COLO829 (cell line): ENCODE results near the gene SLC12A3.

ENCODE experiments used
- DNase-seq: peaks from one replicate; pipeline ENCODE4 v3.0.0; 2012; ENCODE audit warnings: low spot score

Gene SLC12A3

DNA sequence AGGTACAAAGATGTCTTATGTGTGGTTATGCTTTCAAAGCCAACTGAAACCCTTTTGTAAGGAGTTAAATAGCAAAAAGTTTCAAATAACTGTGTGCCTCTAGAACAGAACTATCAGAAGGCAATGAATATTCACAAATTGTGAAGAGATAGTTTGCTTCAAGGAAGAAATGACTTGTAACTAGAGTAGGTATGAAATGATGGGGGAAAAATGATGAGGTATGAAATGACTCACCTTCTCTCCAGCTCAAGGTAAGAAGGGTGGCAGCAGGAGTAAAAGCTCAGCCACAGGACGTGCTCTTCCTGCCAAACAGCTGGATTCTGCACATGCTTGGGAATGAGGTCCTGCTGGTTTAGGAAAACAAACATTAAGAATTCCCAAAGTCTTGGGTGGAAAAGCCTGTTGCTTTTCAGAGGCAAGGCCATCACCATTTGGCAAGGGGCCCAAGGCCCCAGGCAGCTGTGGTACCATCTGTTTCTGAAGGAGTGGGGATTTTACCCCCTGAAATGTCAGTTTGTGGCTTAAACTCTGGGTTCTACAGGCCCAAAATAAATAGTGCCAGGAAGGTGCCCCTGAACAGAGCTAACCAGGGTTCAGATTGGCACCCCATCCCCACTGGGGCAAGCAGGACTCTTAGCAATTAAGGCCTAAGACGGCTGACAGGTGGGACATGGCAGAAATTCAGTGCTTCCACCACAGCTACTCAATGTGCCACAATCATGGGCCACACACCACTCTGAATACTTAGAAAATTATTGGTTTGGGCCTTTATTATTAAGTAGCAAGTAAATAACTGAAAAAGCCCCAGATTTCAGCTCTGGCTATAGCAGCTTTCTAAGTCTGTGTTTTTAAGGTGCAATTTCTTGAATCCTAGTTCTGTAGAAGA, 80.2 kb downstream of the SLC12A3 start:
- no peak for DNase-seq

DNA sequence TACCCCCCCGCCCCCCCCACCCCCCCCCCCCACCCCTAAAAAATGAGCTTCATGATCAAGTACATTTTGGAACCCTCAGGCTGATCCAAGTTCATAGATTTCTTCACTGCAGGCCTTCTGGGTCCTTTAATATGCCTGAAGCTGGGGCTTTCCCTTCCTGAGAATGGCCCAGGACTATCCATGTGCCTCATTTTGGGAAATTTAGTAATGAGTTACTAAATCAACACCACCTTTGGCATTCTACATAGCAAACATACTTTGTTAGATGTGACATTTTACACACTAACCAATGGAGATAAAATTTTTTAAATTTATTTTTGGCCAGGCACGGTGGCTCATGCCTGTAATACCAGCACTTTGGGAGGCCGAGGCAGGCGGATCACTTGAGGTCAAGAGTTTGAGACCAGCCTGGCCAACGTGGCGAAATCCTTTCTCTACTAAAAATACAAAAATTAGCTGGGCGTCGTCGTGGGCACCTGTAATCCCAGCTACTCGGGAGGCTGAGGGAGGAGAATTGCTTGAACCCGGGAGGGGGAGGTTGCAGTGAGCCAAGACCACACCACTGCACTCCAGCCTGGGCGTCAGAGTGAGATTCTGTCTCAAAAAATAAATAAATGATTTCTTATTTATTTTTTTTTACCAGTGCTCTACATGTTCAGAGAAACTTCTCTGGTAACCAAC, 81.0 kb downstream of the SLC12A3 start:
- DNase-seq: no peak

DNA sequence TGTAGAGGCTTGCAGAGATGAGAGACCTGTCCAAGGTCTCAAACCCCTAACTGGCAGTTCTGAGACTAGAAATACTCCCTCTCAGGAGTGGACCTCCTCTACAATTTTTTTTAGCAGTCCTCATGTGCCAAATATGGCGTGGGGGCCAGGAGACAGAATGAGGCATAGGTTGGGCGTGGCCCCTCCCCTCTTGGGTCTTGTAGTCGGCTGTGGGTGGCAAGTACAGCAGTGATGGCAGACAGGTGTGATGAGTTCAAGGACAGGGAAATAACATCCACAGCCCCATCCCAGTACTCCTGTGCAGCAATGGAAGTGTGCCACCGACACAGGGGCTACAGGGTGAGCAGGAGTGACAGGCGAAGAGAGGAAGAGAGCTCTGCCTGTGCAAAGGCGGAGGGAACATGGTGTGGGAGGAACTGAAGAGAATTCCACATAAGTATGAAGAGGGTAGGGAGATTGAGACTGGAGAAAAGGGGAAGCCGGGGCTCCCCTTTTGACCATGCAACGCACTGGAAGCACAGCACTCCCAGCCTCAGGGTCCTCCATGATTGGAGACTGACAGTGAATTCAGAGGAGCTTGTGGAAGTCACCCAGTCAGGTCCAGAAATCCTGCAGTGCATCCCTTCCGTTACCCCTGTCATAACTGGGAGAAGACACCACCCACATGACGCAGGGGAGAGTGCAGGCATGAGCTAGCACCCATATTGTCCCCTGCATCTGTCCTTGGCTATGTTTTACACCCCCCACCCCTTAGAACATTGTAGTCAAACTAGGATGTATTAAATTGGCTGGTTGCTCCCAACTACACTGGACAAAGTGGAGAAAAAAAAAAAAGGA, 82.0 kb downstream of the SLC12A3 start:
- no peak for DNase-seq

DNA sequence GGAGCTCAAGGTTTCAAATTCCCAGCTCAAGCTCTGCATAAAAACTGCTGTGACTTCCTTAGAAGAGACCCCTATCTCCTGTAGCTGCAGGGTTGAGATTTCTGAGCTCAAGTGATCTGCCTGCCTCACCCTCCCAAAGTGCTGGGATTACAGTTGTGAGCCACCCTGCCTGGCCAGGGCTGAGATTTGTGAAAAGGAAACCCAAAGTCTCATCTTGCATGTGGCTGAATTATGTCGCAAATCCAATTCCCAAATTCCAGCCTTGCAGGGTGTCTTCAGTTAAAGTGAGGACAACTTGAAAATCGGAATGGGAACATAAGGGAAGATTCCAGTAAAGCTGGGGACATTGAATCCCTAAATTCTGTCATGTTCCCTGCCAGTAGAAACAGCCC, 82.6 kb downstream of the SLC12A3 start:
- no peak for DNase-seq

DNA sequence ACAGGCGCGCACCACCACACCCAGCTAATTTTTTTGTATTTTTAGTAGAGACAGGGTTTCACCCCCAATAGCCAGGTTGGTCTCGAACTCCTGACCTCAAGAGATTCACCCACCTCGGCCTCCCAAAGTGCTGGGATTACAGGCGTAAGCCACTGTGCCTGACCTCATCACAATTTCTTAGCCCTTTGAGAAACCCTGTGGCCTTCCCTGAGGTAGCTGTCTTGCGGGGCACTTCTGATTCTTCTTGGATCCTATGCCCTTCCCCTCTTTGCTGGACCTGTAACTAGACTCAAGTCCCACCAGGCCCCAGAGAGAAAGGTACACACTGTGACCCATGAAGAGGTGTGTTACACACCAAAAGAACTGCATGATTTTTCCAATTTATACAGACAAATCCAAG, 83.2 kb downstream of the SLC12A3 start:
- DNase-seq: no peak

DNA sequence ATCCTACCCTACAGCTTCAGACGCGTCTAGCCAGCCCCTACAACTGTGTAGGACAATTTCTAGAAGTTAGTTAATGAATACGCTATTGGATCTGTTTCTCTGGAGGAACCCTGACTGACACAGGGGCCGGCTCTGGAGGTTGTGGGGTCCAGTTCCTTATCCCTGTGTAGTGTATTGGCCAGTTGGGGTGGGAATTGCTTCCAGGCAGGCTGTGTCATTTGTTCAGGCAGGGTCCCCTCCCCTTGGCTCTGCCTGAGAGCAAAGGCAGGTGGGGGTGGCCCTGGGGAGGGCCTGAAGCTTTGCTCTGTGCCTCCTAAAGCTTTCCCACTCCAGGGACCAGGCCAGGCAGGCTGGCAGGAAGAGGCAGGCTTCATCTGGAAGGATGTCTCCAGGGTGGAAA, 85.0 kb downstream of the SLC12A3 start:
- DNase-seq: no peak

DNA sequence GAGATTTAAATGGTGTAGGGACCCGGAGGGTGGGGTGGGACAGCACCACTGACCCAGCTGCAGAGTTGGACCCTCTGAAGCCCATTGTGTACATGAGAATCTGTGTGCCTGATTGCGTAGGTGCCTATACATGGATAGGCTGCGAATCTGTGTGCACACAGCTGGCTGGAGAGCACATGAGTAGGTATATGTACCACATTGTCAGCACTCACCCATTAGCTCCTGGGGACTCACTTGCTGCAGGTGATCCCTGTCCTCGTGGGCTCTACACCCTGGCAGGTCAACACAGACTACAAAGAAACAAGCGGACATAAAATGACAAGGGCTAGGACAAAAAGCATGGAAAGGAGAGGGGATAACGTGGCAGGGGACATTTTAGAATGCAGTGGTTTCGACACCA, 85.4 kb downstream of the SLC12A3 start:
- no peak for DNase-seq

DNA sequence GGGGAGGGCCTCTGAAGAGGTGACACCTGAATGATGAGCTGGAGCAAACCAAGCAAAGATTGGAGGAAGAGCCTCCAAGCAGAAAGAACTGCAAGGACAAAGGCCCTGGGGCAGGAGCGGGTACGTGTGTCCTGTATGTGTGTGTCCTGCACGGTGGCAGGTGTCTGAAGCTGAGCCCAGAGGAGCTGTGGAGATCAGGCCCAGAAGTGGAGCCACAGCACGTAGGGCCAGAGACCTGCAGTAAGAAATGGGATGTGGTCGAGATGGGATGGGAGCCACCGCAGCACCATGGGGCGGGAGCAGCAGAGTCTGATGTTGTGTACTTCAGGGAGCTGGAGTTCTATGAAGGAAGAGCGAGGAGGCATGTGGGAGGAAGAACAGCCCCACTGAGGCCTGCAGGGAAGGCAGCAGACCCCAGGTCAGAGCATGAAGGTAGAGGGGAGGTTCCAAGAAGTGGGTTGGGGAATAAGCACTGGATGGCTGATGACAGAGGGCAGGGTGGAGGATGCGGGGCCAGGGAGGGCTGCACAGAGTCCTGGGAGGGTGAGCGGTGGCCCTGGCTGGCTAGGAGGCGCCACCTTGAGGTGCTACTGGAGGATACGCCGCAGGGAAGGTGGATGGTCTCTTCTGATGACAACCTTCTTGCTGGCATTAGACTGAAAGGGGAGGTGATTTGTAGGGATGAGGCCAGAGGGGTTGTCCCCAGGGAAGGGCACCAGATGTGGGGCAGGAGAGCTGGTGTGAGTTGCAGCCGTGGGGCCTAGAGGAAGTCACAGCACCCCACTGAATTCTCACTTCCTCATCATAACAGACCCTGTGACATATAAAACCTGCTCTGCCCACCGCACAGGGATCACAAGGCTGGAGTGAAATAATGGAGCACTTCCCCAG, 86.1 kb downstream of the SLC12A3 start:
- peak; percentile 13 for DNase-seq

DNA sequence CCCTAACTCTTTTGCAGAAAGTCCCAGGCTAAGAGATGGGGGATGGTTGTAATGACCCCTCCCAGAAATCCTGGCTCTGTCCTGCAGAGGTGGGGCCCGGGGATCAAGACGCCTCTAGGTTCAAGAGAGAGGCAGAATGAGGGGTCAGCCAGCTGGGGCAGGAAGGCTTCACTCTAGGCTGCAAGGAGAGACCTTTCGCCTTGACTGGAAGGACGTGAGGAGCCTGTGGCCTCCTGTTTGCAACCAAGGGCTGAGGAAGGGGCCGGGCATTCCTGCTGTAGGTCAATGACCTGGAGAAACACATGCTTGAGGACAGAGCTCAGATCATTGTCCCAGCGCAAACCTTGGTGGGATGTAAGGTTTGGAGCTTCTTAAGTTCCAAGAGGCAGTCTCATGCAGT, 88.0 kb downstream of the SLC12A3 start:
- no peak for DNase-seq

DNA sequence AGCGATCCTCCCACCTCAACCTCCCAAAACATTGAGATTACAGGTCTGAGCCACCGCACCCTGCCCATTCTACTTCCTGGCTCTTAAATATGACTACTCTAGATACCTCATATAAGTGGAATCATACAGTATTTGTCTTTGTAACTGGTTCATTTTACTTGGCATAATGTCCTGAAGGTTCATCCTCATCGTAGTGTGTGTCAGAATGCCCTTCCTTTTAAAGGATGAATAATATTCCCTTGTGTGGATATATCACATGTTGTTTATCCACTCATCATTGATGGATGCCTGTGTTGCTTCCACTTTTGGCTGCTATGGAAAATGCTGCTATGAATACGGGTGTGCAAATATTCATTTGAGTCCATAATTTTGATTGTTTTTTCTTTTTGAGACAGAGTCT, 91.1 kb downstream of the SLC12A3 start:
- no peak for DNase-seq

DNA sequence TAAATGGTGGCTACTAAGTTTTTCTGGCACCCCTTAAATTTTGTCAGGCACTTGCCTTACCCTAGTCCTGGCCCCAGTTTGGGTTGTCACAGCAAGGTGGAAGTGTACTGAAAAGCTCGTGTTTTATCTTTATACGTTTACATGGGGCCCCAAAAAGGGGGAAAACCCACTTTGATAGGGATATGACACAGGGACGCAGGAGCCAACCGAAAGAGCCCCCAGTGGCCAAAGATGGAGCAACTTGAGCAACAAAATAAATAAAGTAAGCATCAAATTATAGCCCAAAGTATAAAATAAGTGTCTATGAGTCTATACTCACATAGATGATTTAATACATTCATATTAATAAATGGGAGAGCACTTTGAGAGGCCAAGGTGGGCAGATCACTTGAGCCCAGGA, 91.7 kb downstream of the SLC12A3 start:
- no peak for DNase-seq

DNA sequence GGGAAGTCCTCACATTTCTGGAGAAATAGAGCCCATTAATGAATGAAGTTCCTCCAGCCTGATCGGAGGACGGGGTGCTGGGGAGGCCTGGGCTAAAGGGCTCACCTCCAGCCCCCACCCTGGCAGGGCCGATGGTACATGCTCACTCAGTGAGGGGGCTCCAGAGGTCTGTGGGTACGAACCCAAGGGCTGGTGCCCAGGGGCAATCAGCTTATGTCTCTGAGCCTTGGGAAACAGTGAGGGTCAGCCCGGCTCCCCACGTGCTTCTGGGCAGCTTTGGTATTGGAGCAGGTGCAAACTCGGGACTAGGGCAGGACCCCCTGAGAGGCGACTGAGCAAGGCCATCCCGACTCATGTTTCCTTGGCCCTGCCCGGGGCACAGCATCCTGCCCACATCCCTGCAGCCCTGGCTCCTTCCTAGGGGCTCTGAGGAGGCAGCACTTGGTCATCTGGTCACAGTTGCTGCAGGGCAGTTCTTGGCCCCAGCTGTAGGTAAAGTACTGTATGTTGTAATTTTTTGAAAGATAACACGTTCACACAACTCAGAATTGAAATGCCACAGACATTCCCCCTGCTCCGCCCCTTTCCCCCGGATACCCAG, 95.8 kb downstream of the SLC12A3 start:
- no peak for DNase-seq

DNA sequence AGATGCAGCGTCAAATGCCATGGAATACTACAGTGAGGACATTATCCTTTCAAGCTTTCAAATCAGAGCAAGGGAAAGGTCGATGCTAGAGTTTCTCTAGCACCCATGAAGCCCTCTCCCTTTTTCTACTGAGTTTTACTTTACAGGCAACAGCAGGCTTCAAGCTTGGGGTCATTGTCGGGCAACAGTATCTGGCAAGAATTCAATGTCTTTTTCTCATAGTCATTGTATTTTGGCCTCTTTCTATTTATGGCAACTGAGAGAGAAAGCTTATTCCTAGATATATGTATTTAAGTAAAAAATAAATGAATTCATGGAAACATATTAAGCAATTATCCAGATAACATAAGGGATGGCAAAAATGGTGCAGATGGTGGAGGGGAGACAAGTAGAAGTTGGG, 96.4 kb downstream of the SLC12A3 start:
- DNase-seq: no peak

DNA sequence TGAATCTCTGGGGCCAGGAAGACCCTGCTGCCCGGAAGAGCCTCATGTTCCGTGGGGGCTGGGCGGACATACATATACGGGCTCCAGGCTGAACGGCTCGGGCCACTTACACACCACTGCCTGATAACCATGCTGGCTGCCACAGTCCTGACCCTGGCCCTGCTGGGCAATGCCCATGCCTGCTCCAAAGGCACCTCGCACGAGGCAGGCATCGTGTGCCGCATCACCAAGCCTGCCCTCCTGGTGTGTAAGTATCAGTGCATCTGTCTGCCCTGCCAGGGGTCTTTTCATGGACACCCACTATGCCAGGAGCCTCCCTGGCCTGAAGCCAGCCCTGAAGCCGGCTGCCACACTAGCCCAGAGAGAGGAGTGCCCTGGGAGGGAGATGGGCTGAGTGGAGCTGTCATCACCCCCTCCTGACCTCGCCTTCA, 96.9 kb downstream of the SLC12A3 start, which contains the start of gene CETP:
CETP (plus strand) TSS at position 100 of the 431 bp plus-strand sequence; CDS start at position 130, 30 bp downstream.
- no peak for DNase-seq

DNA sequence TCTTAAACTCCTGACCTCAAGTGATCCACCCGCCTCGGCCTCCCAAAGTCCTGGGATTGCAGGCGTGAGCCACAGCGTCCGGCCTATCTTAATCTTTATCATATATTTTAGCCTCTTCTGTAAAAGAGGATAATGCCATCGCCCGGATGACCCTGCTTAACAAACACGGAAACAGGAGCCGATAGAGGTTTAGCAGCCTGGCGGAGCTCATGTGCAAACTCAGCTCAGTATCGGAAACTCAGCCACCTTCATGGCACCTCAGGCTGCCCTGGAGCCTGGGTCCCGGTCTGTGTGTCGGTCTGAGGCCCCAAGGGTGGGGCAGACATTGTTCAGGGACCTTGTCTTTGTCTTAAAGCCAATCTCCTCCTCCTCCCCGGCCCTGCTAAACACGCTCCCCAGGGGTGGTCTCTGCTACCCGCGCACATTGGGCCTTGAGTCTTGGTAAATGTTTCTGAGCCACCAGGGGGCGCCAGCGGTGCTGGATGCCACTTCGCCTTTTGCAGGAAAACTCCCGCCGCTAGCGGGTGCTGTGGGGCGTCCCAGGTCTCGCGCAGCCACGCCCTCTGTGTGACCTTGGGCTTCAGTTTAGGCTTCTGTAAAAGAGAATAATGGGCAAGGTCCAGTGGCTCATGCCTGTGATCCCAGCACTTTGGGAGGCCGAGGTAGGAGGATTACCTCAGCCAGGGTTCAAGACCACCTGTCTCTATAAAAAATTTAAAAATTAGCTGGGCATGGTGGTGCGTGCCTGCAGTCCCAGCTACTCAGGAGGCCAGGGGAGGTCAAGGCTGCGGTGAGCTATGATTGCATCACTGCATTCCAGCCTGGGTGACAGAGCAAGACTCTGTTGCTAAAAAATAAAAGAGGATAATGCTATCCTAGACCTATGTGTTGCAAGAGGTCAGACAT, 99.5 kb downstream of the SLC12A3 start:
- peak; percentile 69 for DNase-seq
